ENCODE results near the gene ZSCAN18.
A peak's percentile ranks its signal among the peaks of the same experiment; 100 is the strongest.

The ZSCAN18 gene

GRCh38 chr19:58108546-58108817 lies 10.5 kb upstream of the ZSCAN18 start:
- Histone ChIP-seq H4K20me1 (ENCODE audit: insufficient read depth, low read length, poor library complexity, severe bottlenecking) (no peaks in the 10 kb centered on the region), H3K9ac (ENCODE audit: low read depth, low read length, poor library complexity, severe bottlenecking) (no peak overlapping the region), H3K27me3 (ENCODE audit: insufficient read depth, low read length, poor library complexity, severe bottlenecking) (no peaks in the 10 kb centered on the region), H3K4me1 (ENCODE audit: insufficient read depth, low read length, poor library complexity, severe bottlenecking) (no peaks in the 10 kb centered on the region), H3K4me2 (ENCODE audit: low read depth, low read length, poor library complexity, severe bottlenecking) (no peak overlapping the region), H3K9me2 (replicated peaks; ENCODE audit: low read depth, low read length) (no peaks in the 10 kb centered on the region), H3K4me3 (ENCODE audit: low read length, poor library complexity, severe bottlenecking) (no peak overlapping the region), H3K79me2 (ENCODE audit: insufficient read depth, low read length) (no peaks in the 10 kb centered on the region), H3F3A (ENCODE audit: low read depth) (no peaks in the 10 kb centered on the region), H3K36me3 (ENCODE audit: insufficient read depth, low read length) (no peaks in the 10 kb centered on the region), H2AFZ (ENCODE audit: low read length) (no peak overlapping the region), H3K9me3 (ENCODE audit: insufficient read depth, low read depth, low read length) (peaks cover 52% of the 10 kb centered on the region; the same call in 1 of the 2 replicates)
- TF ChIP-seq, protein P1, sequence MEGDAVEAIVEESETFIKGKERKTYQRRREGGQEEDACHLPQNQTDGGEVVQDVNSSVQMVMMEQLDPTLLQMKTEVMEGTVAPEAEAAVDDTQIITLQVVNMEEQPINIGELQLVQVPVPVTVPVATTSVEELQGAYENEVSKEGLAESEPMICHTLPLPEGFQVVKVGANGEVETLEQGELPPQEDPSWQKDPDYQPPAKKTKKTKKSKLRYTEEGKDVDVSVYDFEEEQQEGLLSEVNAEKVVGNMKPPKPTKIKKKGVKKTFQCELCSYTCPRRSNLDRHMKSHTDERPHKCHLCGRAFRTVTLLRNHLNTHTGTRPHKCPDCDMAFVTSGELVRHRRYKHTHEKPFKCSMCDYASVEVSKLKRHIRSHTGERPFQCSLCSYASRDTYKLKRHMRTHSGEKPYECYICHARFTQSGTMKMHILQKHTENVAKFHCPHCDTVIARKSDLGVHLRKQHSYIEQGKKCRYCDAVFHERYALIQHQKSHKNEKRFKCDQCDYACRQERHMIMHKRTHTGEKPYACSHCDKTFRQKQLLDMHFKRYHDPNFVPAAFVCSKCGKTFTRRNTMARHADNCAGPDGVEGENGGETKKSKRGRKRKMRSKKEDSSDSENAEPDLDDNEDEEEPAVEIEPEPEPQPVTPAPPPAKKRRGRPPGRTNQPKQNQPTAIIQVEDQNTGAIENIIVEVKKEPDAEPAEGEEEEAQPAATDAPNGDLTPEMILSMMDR (conservative IDR thresholded peaks at IDR 0.05; ENCODE audit: low read length): no peak
- TF ChIP-seq EZH2phosphoT487 (IDR thresholded peaks at IDR 0.05; ENCODE audit: borderline replicate concordance): no peak

GRCh38 chr19:58107778-58108545 lies 9.9 kb upstream of the ZSCAN18 start:
- Histone ChIP-seq H3K9me3 (ENCODE audit: insufficient read depth, low read depth, low read length) (peaks cover 54% of the 10 kb centered on the region; the same call in 1 of the 2 replicates), H3K4me1 (ENCODE audit: insufficient read depth, low read length, poor library complexity, severe bottlenecking) (no peaks in the 10 kb centered on the region), H3K4me3 (ENCODE audit: low read length, poor library complexity, severe bottlenecking) (no peak overlapping the region), H3K36me3 (ENCODE audit: insufficient read depth, low read length) (no peaks in the 10 kb centered on the region), H3K79me2 (ENCODE audit: insufficient read depth, low read length) (no peaks in the 10 kb centered on the region), H3F3A (ENCODE audit: low read depth) (no peaks in the 10 kb centered on the region), H3K9me2 (replicated peaks; ENCODE audit: low read depth, low read length) (no peaks in the 10 kb centered on the region), H3K9ac (ENCODE audit: low read depth, low read length, poor library complexity, severe bottlenecking) (no peak overlapping the region), H3K4me2 (ENCODE audit: low read depth, low read length, poor library complexity, severe bottlenecking) (no peak overlapping the region), H2AFZ (ENCODE audit: low read length) (no peak overlapping the region), H3K27me3 (ENCODE audit: insufficient read depth, low read length, poor library complexity, severe bottlenecking) (no peaks in the 10 kb centered on the region), H4K20me1 (ENCODE audit: insufficient read depth, low read length, poor library complexity, severe bottlenecking) (no peaks in the 10 kb centered on the region)
- no peak for TF ChIP-seq EZH2phosphoT487 (IDR thresholded peaks at IDR 0.05; ENCODE audit: borderline replicate concordance)
- TF ChIP-seq, protein P1 (conservative IDR thresholded peaks at IDR 0.05; ENCODE audit: low read length): no peak

- Histone ChIP-seq H3K79me2 (ENCODE audit: insufficient read depth, low read length) (peaks cover 7% of the 10 kb centered on the region; the same call in 1 of the 2 replicates), H3K4me3 (ENCODE audit: low read length, poor library complexity, severe bottlenecking) (peak overlapping the region; percentile 91), H3K9me2 (replicated peaks; ENCODE audit: low read depth, low read length) (no peaks in the 10 kb centered on the region), H3K4me1 (ENCODE audit: insufficient read depth, low read length, poor library complexity, severe bottlenecking) (peaks cover 12% of the 10 kb centered on the region), H3K9me3 (ENCODE audit: insufficient read depth, low read depth, low read length) (peaks cover 13% of the 10 kb centered on the region; the same call in 1 of the 2 replicates), H4K20me1 (ENCODE audit: insufficient read depth, low read length, poor library complexity, severe bottlenecking) (no peaks in the 10 kb centered on the region), H3F3A (ENCODE audit: low read depth) (no peaks in the 10 kb centered on the region), H3K4me2 (ENCODE audit: low read depth, low read length, poor library complexity, severe bottlenecking) (peak overlapping the region; percentile 88), H3K9ac (ENCODE audit: low read depth, low read length, poor library complexity, severe bottlenecking) (peak overlapping the region; percentile 48), H3K27me3 (ENCODE audit: insufficient read depth, low read length, poor library complexity, severe bottlenecking) (no peaks in the 10 kb centered on the region), H2AFZ (ENCODE audit: low read length) (peak overlapping the region; percentile 88), H3K36me3 (ENCODE audit: insufficient read depth, low read length) (no peaks in the 10 kb centered on the region)
- TF ChIP-seq EZH2phosphoT487 (IDR thresholded peaks at IDR 0.05; ENCODE audit: borderline replicate concordance): no peak
- TF ChIP-seq, protein P1 (conservative IDR thresholded peaks at IDR 0.05; ENCODE audit: low read length): no peak
These were observed 609 bp upstream of the ZSCAN18 start for GRCh38 chr19:58098682-58098998.
